ENCODE data around the gene ZNF22.

The ZNF22 gene

DNA sequence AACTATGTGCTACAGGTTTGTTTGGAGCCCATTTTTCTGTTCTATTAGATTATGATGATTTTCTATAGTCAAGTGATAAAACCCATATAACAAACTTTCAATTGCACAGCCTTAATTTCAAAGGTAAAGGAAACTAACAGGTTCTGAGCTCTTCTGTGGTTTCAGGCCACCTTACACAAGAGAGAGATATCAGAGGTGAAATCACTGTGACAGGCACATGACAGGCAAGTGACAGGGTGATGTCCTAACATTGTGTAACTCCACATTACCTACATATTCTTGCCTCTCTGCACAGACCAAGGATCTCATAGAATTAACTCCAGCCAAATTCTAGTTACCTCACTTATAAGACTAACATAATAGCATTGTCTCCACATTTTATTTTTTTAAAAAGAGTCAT, 35.0 kb downstream of the ZNF22 start:
- no peak for DNase-seq

DNA sequence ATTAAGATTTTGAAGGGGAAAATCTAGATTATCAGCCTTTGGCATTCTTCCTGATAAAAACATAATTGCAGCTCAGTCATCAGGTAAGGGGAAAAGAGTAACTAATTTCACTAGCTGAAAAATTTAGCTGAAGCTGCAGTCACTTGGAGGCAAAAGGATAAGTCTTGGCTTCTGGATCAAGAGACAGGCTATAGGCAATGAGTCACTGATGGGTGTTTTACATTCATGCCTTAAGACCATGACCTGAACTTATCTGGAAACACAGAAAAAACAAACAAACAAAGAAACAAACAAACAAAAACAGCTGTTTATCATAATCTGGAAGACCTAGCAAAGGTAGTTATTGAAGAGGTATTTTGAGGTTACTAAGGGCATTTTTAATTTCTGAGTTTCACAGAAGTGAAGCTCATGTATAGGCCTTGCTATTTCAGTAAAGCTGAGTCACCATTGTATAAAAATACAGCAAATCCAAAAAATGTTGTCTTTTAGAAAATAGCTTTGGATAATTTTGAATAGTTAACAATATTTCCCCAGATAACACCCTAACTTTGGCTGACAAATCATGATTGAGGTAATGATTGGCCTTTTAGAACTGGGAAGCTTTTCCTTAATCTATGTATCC, 40.3 kb downstream of the ZNF22 start:
- peak; percentile 6 for DNase-seq

DNA sequence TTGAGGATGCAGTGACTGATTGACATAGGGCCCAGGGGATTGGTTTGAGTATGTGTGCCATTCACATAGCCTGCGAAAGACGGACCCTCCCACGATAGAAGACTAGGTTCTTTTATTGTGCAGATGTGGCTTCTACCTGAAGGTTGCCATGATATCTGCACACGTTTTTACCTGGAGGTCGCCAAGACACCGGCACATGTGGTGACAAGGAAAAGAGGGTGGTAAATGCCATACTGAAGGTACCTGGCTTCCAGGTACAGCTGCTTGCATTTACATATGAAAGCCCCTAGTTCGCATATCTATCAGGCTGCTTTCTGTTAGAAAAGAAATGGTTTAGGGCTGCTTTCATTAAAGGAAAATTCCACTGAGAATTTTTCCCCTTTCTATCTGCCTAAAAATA, 43.6 kb downstream of the ZNF22 start:
- DNase-seq, result no peak

DNA sequence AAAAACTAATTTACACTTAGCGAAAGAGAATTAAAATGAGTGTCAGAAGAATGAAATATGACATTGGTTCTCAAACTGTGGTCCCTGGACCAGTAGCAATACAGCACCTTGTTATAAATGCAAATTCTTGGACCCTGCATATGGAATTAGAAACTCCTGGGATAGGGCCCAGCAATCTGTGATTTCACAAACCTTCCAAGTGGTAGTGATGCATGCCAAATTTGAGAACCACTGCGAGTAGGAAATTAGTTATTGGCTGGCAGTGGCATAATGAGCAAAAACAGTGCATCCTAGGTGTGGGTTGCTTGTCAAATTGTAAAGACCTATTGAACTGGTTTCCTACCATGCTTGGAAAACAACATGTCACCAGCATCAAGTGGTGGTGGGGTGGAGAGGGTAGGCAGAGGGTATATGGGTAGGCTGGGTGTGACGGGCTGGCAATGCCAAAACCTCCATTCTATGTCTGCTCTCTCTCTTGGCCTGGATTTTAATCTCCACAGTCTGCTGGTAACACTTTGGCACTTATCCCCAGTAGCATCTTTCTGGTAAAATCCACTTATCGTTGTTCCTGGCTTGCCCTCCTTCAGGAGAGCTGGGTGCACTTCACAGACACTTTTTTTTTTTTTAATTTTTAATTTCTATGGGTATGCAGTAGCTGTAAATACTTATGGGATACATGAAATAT, 50.0 kb downstream of the ZNF22 start:
- DNase-seq, result no peak

DNA sequence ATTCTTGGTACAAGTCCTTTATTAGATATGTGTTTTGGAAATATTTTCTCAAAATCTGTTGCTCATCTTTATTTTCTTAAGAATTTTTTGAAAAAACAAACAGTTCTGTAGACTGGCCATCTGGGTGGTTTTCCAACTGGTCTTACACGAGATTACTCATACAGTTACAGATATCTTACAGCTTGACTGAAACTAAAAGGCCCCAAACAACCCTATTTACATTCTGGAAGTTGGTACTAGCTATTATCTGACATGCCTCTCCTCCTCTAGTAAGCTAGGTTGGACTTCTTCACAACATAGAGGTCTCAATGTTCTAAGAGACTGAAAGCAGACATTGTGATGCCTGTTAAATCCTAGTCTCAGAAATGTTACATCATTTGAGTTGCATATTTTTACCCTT, 52.0 kb downstream of the ZNF22 start:
- no peak for DNase-seq

DNA sequence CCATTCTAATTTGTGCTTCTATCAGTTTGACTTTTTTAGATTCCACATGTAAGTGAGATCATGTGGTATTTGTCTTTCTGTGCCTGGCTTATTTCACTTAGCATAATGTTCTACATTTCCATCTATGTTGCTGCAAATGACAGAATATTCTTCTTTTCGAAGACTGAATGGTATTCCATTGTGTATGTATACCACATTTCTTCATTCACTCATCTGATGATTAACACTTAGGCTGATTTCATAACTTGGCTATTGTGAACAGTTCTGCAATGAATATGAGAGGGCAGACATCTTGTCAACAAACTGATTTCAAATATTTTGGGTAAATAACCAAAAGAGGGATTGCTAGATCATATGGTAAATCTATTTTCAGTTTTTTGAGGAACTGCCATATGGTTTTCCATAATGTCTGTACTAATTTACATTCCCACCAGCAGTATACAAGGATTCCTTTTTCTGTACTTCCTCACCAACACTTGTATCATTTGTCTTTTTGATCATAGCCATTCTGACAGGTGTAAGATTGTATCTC, 52.9 kb downstream of the ZNF22 start:
- DNase-seq, result no peak

Measured in DMS53 (cell line).